ENCODE measurements around the gene TRMT44. TPM values are rescaled to one million over a fixed set of nuclear protein-coding genes. Genes with fewer than 3 reads are reported as not detected.

The TRMT44 gene
- total RNA-seq, 2 donors from 2014 or later: 10.5 to 11.4 TPM

DNA sequence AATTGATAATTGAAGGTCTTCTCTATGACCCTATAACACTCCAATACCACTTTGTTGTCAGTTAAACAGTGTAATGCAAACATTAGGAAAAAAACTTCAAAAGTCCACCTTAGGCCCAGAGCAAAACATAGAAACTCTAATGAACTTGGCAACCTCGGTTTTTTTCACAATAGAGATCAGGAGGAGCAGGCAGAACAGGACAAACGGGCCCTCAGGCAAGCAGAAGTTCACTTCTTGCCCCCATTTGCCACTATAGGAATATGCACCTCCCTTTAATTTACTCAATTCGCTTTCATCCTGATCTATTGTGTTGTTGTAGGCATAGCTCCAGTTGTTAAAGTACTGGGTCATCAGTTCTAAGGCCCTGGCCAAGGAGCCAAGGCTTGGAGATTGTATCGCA lies 18.2 kb upstream of the TRMT44 start:
- H3K4me3 ChIP-seq: no peak overlapping the region
- no peaks in the 10 kb centered on the region for H3K9me3 ChIP-seq
- TF ChIP-seq, protein P1, sequence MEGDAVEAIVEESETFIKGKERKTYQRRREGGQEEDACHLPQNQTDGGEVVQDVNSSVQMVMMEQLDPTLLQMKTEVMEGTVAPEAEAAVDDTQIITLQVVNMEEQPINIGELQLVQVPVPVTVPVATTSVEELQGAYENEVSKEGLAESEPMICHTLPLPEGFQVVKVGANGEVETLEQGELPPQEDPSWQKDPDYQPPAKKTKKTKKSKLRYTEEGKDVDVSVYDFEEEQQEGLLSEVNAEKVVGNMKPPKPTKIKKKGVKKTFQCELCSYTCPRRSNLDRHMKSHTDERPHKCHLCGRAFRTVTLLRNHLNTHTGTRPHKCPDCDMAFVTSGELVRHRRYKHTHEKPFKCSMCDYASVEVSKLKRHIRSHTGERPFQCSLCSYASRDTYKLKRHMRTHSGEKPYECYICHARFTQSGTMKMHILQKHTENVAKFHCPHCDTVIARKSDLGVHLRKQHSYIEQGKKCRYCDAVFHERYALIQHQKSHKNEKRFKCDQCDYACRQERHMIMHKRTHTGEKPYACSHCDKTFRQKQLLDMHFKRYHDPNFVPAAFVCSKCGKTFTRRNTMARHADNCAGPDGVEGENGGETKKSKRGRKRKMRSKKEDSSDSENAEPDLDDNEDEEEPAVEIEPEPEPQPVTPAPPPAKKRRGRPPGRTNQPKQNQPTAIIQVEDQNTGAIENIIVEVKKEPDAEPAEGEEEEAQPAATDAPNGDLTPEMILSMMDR (IDR thresholded peaks at IDR 0.05): no peak
- H3K27me3 ChIP-seq: no peaks in the 10 kb centered on the region
- H3K36me3 ChIP-seq: no peaks in the 10 kb centered on the region
- peak overlapping the region; percentile 31 to 95 for H3K27ac ChIP-seq
- DNase-seq (ENCODE audit: low spot score): no peak
- H3K4me1 ChIP-seq: peaks cover 0 to 29% of the 10 kb centered on the region in 2 donors

DNA sequence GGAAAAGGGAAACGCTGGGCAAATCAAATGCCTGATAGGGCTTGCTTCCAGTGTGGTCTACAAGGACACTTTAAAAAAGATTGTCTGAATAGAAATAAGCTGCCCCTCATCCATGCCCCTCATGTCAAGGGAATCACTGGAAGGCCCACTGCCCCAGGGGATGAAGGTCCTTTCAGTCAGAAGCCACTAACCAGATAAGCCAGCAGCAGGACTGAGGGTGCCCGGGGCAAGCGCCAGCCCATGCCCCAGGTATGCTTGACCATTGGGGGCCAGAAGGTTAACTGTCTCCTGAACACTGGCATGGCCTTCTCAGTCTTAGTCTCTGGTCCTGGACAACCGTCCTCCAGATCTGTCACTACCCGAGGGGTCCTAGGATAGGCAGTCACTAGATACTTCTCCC lies 17.8 kb upstream of the TRMT44 start:
- H3K36me3 ChIP-seq: no peaks in the 10 kb centered on the region
- H3K4me3 ChIP-seq: no peak overlapping the region
- H3K4me1 ChIP-seq: peaks cover 0 to 31% of the 10 kb centered on the region in 2 donors
- peak overlapping the region; percentile 31 to 95 for H3K27ac ChIP-seq
- DNase-seq (ENCODE audit: low spot score): no peak
- no peaks in the 10 kb centered on the region for H3K9me3 ChIP-seq
- no peaks in the 10 kb centered on the region for H3K27me3 ChIP-seq
- TF ChIP-seq, protein P1 (IDR thresholded peaks at IDR 0.05): no peak

DNA sequence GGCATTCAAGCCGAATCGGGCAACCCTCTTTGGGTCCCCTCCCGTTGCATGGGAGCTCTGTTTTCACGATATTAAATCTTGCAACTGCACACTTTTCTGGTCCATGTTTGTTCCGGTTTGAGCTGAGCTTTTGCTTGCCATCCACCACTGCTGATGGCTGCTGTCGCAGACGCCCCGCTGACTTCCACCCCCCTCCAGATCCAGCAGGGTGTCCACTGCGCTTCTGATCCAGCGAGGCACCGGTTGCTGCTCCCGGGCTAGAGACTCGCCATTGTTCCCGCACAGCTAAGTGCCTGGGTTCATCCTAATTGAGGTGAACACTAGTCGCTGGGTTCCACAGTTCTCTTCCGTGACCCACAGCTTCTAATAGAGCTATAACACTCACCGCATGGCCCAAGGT lies 13.3 kb upstream of the TRMT44 start:
- Histone ChIP-seq H3K27ac (peak overlapping the region; percentile 87 to 95), H3K4me1 (peaks cover 0 to 32% of the 10 kb centered on the region in 2 donors)
- no peak for DNase-seq (ENCODE audit: low spot score)

DNA sequence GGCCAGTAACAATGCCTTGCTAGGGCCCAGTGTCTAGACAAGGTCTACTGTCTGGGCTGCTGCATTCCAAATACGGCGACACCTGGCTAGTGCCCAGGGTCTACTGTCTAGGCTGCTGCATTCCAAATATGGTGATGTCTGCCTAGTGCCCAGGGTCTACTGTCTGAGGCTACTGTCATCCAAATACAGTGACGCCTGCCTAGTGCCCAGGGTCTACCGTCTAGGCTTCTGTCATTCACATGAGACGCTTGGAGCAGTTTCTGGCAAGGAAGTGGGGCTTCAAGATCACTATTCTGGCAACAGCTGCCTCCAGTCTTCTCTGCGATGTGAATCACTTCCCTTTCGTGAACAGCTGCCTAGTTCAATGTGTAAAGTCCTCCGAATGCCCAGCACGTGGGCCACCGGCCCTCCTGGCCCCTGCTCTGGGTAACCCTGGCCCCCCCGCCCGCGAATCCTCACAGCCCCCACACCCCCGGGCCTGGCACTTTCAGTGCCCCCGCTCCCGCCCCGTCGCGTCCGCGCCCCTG lies 12.8 kb upstream of the TRMT44 start:
- H3K4me1 ChIP-seq: peaks cover 0 to 32% of the 10 kb centered on the region in 2 donors
- no peaks in the 10 kb centered on the region for H3K36me3 ChIP-seq
- TF ChIP-seq, protein P1 (IDR thresholded peaks at IDR 0.05): no peak
- H3K4me3 ChIP-seq: peak overlapping the region; percentile 85 to 93
- peak overlapping the region; percentile 87 to 95 for H3K27ac ChIP-seq
- H3K27me3 ChIP-seq: no peaks in the 10 kb centered on the region
- H3K9me3 ChIP-seq: no peaks in the 10 kb centered on the region
- no peak for DNase-seq (ENCODE audit: low spot score)

More for the DNA sequence above, 13.3 kb upstream of the TRMT44 start:
- Histone ChIP-seq H3K4me3 (peak overlapping the region; percentile 85 to 93), H3K9me3 (no peaks in the 10 kb centered on the region), H3K27me3 (no peaks in the 10 kb centered on the region), H3K36me3 (no peaks in the 10 kb centered on the region)
- TF ChIP-seq, protein P1 (IDR thresholded peaks at IDR 0.05): no peak

DNA sequence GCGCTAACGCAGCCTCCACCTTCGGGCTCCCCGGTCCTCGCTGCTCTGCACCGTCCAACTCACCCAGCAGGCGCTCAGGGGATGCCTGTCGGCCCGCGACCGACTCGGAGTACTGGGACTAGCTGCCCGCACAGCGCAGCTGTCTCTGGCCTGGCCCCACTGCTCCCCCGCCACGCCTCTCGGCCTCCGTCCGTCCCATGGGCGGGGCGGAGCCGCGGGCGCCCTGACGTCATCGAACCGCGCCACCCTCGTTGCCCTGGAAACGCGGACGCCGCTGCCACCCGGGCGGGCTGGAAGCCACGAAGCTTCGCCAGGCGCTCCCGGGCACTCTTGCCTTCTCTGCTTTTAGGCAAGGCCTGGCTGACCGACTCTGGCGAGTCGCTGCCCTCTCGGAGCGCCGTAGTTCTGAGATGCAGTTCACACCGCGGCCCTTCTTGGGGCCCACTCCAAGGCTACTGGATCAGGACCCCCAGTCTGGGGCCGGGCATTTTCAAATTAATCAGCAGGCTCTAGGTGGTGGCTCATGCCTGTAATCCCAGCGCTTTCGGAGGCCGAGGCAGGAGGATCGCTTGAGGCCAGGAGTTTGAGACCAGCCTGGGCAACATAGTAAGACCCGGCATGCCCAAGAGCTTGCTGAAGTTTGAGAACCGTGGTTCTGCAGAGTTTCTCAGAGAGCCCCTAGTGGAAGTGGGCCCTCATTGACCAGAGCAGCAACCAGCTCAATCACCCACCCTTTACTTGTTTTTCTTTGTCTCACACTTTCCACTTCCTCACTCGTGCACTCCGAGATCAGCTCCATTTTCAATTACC lies 12.1 kb upstream of the TRMT44 start:
- Histone ChIP-seq H3K9me3 (no peaks in the 10 kb centered on the region), H3K4me1 (peaks cover 0 to 32% of the 10 kb centered on the region in 2 donors), H3K27ac (peak overlapping the region; percentile 87 to 95), H3K36me3 (no peaks in the 10 kb centered on the region), H3K4me3 (peak overlapping the region; percentile 85 to 93), H3K27me3 (no peaks in the 10 kb centered on the region)
- peak; percentile 87 for DNase-seq (ENCODE audit: low spot score)
- TF ChIP-seq, protein P1 (IDR thresholded peaks at IDR 0.05): peak in 1 of 2 donors; percentile 19

Data from right atrium auricular region (tissue), 2 donors.